Measurements from ENCODE around the gene CAPN10. TPM values are rescaled to one million over a fixed set of nuclear protein-coding genes. Genes with fewer than 3 reads are reported as not detected.
A peak's percentile ranks its signal among the peaks of the same experiment; 100 is the strongest.
"Not testable (repeated sequence)": the region's sequence is repeated elsewhere in the genome, so short reads cannot be mapped to it uniquely, and the experiment has no call there.

CAPN10 gene
- total and polyA plus RNA-seq, 5 donors: 21.2 to 44.3 (median 36.9) TPM

DNA sequence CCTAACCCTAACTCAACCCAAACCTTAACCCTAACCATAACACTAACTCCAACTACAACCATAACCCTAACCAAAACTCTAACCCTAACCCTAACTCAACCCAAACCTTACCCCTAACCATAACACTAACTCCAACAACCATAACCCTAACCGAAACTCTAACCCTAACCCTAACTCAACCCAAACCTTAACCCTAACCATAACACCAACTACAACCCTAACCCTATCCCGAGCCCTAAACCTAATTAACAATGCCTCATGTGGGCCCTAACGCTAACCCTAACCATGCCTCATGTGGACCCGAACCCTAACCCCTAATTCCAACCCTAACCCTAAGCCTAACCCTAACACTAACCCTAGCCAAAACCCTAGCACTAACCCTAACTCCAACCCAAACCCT lies 27.2 kb downstream of the CAPN10 start:
- no peak for ATAC-seq
- no peaks in the 10 kb centered on the region for H3K9me3 ChIP-seq (ENCODE audit: control insufficient read depth, low read length)
- intact Hi-C loops (cut with DNase I): no loop called here
- no peaks in the 10 kb centered on the region for H3K4me1 ChIP-seq (ENCODE audit: control insufficient read depth, insufficient read depth, low read length)
- no peak overlapping the region for H3K27ac ChIP-seq (ENCODE audit: low read length)
- no peak for DNase-seq
- H3K4me3 ChIP-seq (ENCODE audit: low read length): no peak overlapping the region
- WGBS: 96% methylated on average over 4 of the region's 4 CpGs
- no peaks in the 10 kb centered on the region for H3K27me3 ChIP-seq (ENCODE audit: control insufficient read depth, insufficient read depth)

DNA sequence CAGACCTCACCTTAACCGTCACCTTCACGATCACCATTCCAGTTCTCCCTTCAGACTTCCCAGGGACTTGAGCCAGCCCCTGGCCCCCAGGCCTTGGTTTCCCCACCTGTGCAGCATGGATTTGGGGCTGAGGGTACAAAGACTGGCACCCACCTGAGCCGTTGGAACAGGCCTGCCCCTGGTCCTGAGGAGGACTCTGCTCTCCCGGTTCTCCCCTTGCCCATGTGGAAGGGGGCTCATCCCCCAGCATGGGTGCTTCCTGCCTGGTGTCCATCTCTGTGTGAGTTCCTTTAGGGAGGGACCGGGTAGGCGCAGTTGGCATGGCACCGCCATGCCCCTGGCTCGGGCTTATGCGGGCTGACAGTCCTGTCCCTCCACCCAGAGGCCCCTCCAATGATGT lies 27.9 kb downstream of the CAPN10 start:
- intact Hi-C loops (cut with DNase I): no loop called here
- no peak overlapping the region for H3K4me3 ChIP-seq (ENCODE audit: low read length)
- H3K9me3 ChIP-seq (ENCODE audit: control insufficient read depth, low read length): no peaks in the 10 kb centered on the region
- H3K27me3 ChIP-seq (ENCODE audit: control insufficient read depth, insufficient read depth): no peaks in the 10 kb centered on the region
- WGBS: 95% methylated on average over 9 of the region's 9 CpGs
- peak in 1 of 3 donors; percentile 32 for DNase-seq
- H3K4me1 ChIP-seq (ENCODE audit: control insufficient read depth, insufficient read depth, low read length): no peaks in the 10 kb centered on the region
- no peak for ATAC-seq
- H3K27ac ChIP-seq (ENCODE audit: low read length): no peak overlapping the region

DNA sequence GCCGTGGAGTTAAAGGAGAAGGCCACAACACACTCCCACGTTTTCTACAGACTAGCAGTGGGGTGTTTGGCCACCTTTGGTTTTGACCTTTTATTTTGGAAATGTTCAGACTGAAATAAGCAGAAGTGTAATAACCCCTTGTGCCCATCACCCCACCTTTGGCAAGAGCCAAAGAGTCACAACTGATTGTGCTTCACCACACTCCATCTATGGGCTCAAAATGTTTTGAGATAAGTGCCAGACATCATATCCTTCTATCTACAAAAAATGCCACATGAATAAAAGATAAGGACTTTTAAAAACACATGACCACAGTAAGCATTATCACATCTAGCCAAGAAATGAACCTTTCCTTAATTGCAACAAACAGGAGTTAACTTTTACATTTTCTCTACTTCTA lies 28.9 kb downstream of the CAPN10 start:
- no peaks in the 10 kb centered on the region for H3K9me3 ChIP-seq (ENCODE audit: control insufficient read depth, low read length)
- intact Hi-C loops (cut with DNase I): no loop called here
- no peak overlapping the region for H3K27ac ChIP-seq (ENCODE audit: low read length)
- ATAC-seq (no peak), DNase-seq (no peak)
- H3K27me3 ChIP-seq (ENCODE audit: control insufficient read depth, insufficient read depth): no peaks in the 10 kb centered on the region
- H3K4me3 ChIP-seq (ENCODE audit: low read length): no peak overlapping the region
- no peaks in the 10 kb centered on the region for H3K4me1 ChIP-seq (ENCODE audit: control insufficient read depth, insufficient read depth, low read length)
- 71% methylated on average over 2 of the region's 2 CpGs for WGBS

DNA sequence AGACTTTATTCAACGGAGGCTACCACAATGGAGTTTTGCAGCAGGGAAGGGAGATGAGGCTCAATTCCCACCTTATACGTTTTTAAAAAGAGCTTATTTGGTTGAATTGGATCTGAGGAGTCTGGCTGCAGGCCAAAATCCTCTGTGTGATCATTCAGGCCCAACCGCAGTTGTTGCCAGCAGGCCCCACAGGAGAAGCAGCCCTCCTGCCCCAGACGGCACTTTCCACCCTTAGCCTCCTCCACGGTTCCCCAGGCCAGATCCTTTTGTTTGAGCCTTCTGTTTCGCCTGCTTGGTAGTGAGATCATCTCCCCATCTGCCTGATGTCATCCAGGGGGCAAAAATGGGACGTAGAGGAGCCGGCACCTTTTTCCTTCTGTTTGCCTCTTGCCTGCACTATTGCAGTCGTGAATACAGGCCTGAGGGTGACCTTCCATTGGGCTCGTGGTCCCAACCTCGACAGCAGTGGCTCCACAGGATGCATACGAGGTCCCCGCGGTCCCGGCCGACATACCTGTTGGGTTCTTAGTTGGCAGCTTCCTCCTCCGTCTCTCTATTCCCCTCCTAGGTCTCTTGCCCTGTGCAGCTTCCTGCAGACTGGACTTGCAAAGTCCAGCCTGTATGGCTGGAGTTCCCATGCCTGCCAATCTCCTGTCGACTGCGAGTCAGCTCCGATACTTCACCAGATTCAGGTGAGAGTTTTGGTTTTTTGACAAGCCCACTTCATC lies 29.4 kb downstream of the CAPN10 start:
- intact Hi-C loops (cut with DNase I): no loop called here
- WGBS: 74% methylated on average over 20 of the region's 20 CpGs

DNA sequence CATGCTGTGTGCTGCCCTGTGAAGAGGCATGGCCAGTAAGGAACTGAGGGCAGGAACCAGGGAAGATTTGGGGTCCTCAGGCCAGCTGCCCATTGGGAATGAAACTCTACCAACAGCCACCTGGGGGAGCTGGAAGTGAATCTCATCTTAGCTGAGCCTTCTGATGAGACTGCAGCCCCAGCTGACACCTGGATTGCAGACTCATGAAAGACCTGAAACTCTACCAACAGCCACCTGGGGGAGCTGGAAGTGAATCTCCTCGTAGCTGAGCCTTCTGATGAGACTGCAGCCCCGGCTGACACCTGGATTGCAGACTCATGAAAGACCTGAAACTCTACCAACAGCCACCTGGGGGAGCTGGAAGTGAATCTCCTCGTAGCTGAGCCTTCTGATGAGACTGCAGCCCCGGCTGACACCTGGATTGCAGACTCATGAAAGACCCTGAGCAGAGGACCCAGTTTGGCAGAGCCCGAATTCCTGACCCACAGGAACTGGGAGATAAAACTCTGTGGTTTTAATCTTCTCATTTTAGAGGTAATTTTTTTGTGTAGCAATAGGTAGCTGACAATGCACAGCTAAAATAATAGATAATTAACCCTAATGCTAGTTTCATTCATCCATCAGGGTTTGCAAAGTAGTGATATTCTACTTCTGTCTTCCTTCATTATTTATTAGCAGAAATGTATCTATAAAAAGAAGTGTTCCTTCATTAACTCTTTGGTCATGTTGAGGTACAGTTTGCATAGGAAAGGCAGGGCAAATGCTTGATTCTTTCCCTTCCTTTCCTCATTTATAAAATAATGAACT lies 30.5 kb downstream of the CAPN10 start:
- DNase-seq: not testable (repeated sequence)
- 83% methylated on average over 5 of the region's 5 CpGs for WGBS

More for the DNA sequence above, 29.4 kb downstream of the CAPN10 start:
- DNase-seq (peak in 2 of 3 donors; percentile 24 to 33), ATAC-seq (no peak)
- H3K27ac ChIP-seq (ENCODE audit: low read length): no peak overlapping the region
- no peaks in the 10 kb centered on the region for H3K4me1 ChIP-seq (ENCODE audit: control insufficient read depth, insufficient read depth, low read length)
- H3K9me3 ChIP-seq (ENCODE audit: control insufficient read depth, low read length): no peaks in the 10 kb centered on the region
- no peak overlapping the region for H3K4me3 ChIP-seq (ENCODE audit: low read length)
- H3K27me3 ChIP-seq (ENCODE audit: control insufficient read depth, insufficient read depth): no peaks in the 10 kb centered on the region

DNA sequence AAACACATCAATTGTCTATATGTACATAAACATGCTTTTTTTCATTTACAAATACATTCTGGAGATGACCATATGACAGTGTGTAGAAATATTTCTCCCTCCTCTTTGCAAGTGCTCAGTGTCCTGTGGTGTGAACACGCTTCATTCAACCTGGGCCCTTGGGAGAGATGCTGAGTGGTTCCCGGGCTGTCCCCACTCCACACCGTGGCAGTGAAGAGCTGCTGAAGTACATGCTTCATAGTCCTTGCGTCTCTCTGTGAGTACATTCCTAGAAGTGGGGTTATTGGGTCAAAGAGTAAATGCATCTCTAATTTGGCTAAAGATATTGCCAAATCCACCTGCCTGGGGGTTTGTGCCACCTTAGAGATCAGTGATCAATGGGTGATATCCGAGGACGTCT lies 32.2 kb downstream of the CAPN10 start:
- Histone ChIP-seq H3K27me3 (ENCODE audit: control insufficient read depth, insufficient read depth) (no peaks in the 10 kb centered on the region), H3K4me1 (ENCODE audit: control insufficient read depth, insufficient read depth, low read length) (no peaks in the 10 kb centered on the region), H3K4me3 (ENCODE audit: low read length) (no peak overlapping the region), H3K9me3 (ENCODE audit: control insufficient read depth, low read length) (no peaks in the 10 kb centered on the region), H3K27ac (ENCODE audit: low read length) (no peak overlapping the region)
- intact Hi-C loops (cut with DNase I): no loop called here
- DNase-seq: no peak
- no peak for ATAC-seq
- WGBS: 80% methylated on average over 6 of the region's 6 CpGs

More for the DNA sequence above, 30.5 kb downstream of the CAPN10 start:
- H3K9me3 ChIP-seq (ENCODE audit: control insufficient read depth, low read length); H3K4me1 ChIP-seq (ENCODE audit: control insufficient read depth, insufficient read depth, low read length); ATAC-seq; H3K4me3 ChIP-seq (ENCODE audit: low read length); H3K27ac ChIP-seq (ENCODE audit: low read length); intact Hi-C loops (cut with DNase I); H3K27me3 ChIP-seq (ENCODE audit: control insufficient read depth, insufficient read depth): not testable (repeated sequence)

DNA sequence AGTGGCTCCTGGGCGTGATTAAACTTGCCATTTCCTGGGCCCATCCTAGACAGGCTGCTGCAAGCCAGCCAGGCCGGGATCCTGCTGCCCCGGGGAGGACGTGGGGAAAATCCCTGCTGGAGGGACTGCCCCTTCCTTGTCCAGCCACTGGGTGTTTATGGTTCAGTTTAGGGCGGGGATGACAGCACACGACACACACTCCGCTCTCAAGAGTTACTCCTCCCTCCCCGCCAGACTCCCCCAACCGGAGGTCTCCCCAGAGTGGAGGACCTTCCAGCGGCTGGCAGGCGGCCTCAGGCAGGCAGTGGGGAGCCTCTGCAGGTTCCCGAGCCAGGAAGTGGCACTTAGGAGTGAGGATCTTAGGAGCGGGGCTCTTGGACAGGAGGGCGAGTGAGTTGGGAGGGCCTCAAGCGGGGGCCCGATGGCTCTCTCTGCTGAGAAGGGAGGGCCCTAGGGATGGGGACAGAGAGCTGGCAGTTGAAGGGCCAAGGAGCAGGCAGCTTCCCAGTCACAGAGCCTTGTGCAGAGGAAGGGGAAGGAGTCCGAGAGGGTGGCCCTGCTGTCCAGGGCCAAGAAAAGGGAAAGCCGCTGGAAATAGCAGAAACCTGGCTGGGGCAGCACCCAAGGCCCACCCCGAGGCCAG lies 33.1 kb downstream of the CAPN10 start:
- Histone ChIP-seq H3K9me3 (ENCODE audit: control insufficient read depth, low read length) (no peaks in the 10 kb centered on the region), H3K4me1 (ENCODE audit: control insufficient read depth, insufficient read depth, low read length) (no peaks in the 10 kb centered on the region), H3K27ac (ENCODE audit: low read length) (no peak overlapping the region), H3K27me3 (ENCODE audit: control insufficient read depth, insufficient read depth) (no peaks in the 10 kb centered on the region), H3K4me3 (ENCODE audit: low read length) (no peak overlapping the region)
- ATAC-seq (no peak), DNase-seq (peak in 2 of 3 donors; percentile 20 to 33)
- intact Hi-C loops (cut with DNase I): no loop called here
- 86% methylated on average over 19 of the region's 19 CpGs for WGBS

DNA sequence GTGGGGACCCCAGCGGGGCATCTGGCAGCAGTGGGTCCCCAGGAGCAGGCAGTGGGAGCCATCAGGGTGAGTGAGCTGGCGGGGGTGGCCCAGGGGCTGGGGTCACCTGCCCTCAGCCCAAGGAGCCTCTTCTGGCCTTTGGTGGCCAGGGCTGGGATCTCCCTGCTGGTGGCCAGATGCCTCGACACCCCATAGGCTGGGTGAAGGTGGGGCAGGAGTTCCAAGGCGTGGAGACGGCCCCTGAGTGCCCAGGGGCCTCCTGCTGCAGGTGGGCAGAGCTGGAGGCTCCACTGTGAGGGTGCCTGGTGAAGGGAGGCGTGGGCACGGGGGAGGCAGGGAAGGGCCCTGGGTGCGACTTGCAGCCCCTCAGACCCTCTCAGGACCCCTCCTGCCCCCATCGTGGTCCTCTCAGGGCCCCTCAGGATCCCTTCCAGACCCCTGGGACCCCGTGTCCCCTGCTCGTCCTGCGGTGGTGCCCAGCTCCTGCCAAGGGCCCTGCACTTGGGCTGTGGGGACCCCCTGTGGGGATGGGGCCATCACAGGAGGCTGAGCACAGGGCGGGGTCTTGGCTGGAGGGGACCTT lies 33.7 kb downstream of the CAPN10 start:
- no peak overlapping the region for H3K4me3 ChIP-seq (ENCODE audit: low read length)
- no peak overlapping the region for H3K27ac ChIP-seq (ENCODE audit: low read length)
- H3K27me3 ChIP-seq (ENCODE audit: control insufficient read depth, insufficient read depth): no peaks in the 10 kb centered on the region
- no peaks in the 10 kb centered on the region for H3K9me3 ChIP-seq (ENCODE audit: control insufficient read depth, low read length)
- no peaks in the 10 kb centered on the region for H3K4me1 ChIP-seq (ENCODE audit: control insufficient read depth, insufficient read depth, low read length)
- DNase-seq (peak in 2 of 3 donors; percentile 35 to 40), ATAC-seq (no peak)
- intact Hi-C loops (cut with DNase I): no loop called here
- 94% methylated on average over 13 of the region's 13 CpGs for WGBS

DNA sequence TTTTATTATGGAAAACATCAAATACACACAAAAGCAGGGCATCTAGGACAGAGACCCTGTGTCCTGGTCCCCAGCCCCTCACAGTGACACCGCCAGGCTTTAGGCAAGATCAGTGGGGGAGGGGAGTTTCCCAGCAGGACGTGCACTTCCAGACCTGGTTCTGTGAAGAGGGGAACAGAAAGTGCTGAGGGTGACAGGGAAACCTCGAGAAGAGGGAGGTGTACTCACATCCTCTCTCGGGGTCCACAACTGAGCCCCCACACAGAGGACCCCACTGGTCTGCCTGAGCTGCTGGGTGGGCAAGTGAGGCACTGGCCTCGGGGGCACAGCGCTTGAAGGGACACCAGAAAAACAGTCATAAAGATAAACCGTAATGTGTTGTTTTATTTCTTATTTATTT lies 34.3 kb downstream of the CAPN10 start:
- intact Hi-C loops (cut with DNase I): no loop called here
- no peak for ATAC-seq
- no peak overlapping the region for H3K4me3 ChIP-seq (ENCODE audit: low read length)
- H3K27me3 ChIP-seq (ENCODE audit: control insufficient read depth, insufficient read depth): no peaks in the 10 kb centered on the region
- H3K27ac ChIP-seq (ENCODE audit: low read length): no peak overlapping the region
- H3K9me3 ChIP-seq (ENCODE audit: control insufficient read depth, low read length): no peaks in the 10 kb centered on the region
- WGBS: 81% methylated on average over 7 of the region's 7 CpGs
- H3K4me1 ChIP-seq (ENCODE audit: control insufficient read depth, insufficient read depth, low read length): no peaks in the 10 kb centered on the region
- peak in 1 of 3 donors; percentile 41 for DNase-seq

DNA sequence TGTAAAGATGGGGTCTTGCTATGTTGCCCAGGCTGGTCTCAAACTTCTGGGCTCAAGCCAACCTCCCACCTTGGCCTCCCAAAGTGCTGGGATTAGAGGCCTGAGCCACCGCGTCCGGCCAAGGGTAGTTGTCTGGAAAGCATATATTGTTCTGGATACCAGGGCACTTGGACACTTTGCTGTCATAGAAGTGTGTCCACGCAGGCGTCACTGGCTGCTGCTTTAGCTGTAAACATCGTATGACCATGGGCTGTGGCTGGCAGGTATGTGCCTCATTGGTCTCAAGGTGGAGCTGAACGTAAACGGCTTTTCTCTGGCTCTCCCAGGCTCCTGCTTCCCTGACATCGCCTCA lies 35.5 kb downstream of the CAPN10 start:
- no peaks in the 10 kb centered on the region for H3K9me3 ChIP-seq (ENCODE audit: control insufficient read depth, low read length)
- WGBS: 74% methylated on average over 9 of the region's 9 CpGs
- intact Hi-C loops (cut with DNase I): no loop called here
- H3K27ac ChIP-seq (ENCODE audit: low read length): no peak overlapping the region
- no peaks in the 10 kb centered on the region for H3K27me3 ChIP-seq (ENCODE audit: control insufficient read depth, insufficient read depth)
- H3K4me1 ChIP-seq (ENCODE audit: control insufficient read depth, insufficient read depth, low read length): no peaks in the 10 kb centered on the region
- DNase-seq (peak in 1 of 3 donors; percentile 31), ATAC-seq (no peak)
- no peak overlapping the region for H3K4me3 ChIP-seq (ENCODE audit: low read length)

Data from right cardiac atrium (tissue), 5 donors.